K562 (cell line): Measurements from ENCODE around the gene ATP9A. TPM values are rescaled to one million over a fixed set of nuclear protein-coding genes. Genes with fewer than 3 reads are reported as not detected.

Source experiments
- polyA plus RNA-seq, 8 experiments: library from polyadenylated mRNA; depleted of rRNA in 4 of 8; stranded (reverse) in 5 of 8; unstranded in 3 of 8; fragments of >200 nt; fragmentation: Nextera tagmentation in 2 of 8; fragmentation: Illumina TruSeq in 1 of 8; extraction: Ambion mirVana in 2 of 8; extraction: Trizol in 1 of 8; gene quantifications; 2 replicates each; pipeline versions ENCODE4 v1.2.1 to v1.2.3, GENCODE V29; 2011 to 2014; ENCODE audit warnings: inconsistent platforms in 1 of 8, missing spikeins in 1 of 8
- total RNA-seq, 7 experiments: library from RNA; depleted of rRNA in 6 of 7; stranded (reverse); fragments of >200 nt in 6 of 7; fragmentation: Illumina TruSeq in 2 of 7; extraction: Trizol in 2 of 7; gene quantifications; 2 replicates each; pipeline versions ENCODE4 v1.2.1 to v1.2.3, GENCODE V29; 2011 to 2021; ENCODE audit warnings: low replicate concordance in 1 of 7

Gene ATP9A
- total and polyA plus RNA-seq, 9 of the 15 experiments (the other 6 are each of a cell fraction or from before 2014, with no cell fraction given) = 0.18 to 0.62 (median 0.29) TPM

Other genes starting within 250 kb of the ATP9A start
- 2.5 and 3.7 TPM in 2 replicates for gene NFATC2, start 225.7 kb downstream of the ATP9A start, total RNA-seq (2014; rRNA removed)
- 2.7 and 3.0 TPM in 2 replicates for gene NFATC2, start 225.7 kb downstream of the ATP9A start, total RNA-seq (2014; rRNA removed; fragmentation: Illumina TruSeq; extraction: Trizol)
- 2.6 and 3.3 TPM in 2 replicates for gene NFATC2, start 225.7 kb downstream of the ATP9A start, total RNA-seq (2015; rRNA removed; fragmentation: Illumina TruSeq; extraction: Trizol)
- 11.2 and 11.3 TPM in 2 replicates for gene NFATC2, start 225.7 kb downstream of the ATP9A start, total RNA-seq (2021)
- 1.6 and 2.1 TPM in 2 replicates for gene NFATC2, start 225.7 kb downstream of the ATP9A start, polyA plus RNA-seq (2011; rRNA removed)
- 7.0 and 8.1 TPM in 2 replicates for gene NFATC2, start 225.7 kb downstream of the ATP9A start, polyA plus RNA-seq (2014; fragmentation: Illumina TruSeq; extraction: Trizol)
- gene NFATC2, start 225.7 kb downstream of the ATP9A start, polyA plus RNA-seq (2014; fragmentation: Nextera tagmentation; extraction: Ambion mirVana) = 1 to 10 TPM; 1.9 to 4.1 TPM
- 3.8 and 4.0 TPM in 2 replicates for gene NFATC2, start 225.7 kb downstream of the ATP9A start, polyA plus RNA-seq (2014; rRNA removed)
- not detected in 2 replicates for gene SALL4, start 34.1 kb upstream of the ATP9A start, total RNA-seq (2014; rRNA removed)
- gene SALL4, start 34.1 kb upstream of the ATP9A start, total RNA-seq (2014; rRNA removed; fragmentation: Illumina TruSeq; extraction: Trizol) = not detected in 2 replicates
- gene SALL4, start 34.1 kb upstream of the ATP9A start, total RNA-seq (2015; rRNA removed; fragmentation: Illumina TruSeq; extraction: Trizol) = not detected in 2 replicates
- 0.07 and 0.11 TPM in 2 replicates for gene SALL4, start 34.1 kb upstream of the ATP9A start, total RNA-seq (2021)
- gene SALL4, start 34.1 kb upstream of the ATP9A start, polyA plus RNA-seq (2011; rRNA removed) = not detected in 2 replicates
- gene SALL4, start 34.1 kb upstream of the ATP9A start, polyA plus RNA-seq (2014; fragmentation: Illumina TruSeq; extraction: Trizol) = not detected in 2 replicates
- not detected for gene SALL4, start 34.1 kb upstream of the ATP9A start, polyA plus RNA-seq (2014; fragmentation: Nextera tagmentation; extraction: Ambion mirVana)
- 0.03 TPM in 1 of 2 replicates, not detected in the other for gene SALL4, start 34.1 kb upstream of the ATP9A start, polyA plus RNA-seq (2014; rRNA removed)